ENCODE measurements around the gene CALHM2. TPM values are rescaled to one million over a fixed set of nuclear protein-coding genes. Genes with fewer than 3 reads are reported as not detected.

Gene CALHM2
- total and polyA plus RNA-seq, 2 of the 4 experiments (the other 2 are of a cell fraction): 2.5 to 7.9 TPM

DNA sequence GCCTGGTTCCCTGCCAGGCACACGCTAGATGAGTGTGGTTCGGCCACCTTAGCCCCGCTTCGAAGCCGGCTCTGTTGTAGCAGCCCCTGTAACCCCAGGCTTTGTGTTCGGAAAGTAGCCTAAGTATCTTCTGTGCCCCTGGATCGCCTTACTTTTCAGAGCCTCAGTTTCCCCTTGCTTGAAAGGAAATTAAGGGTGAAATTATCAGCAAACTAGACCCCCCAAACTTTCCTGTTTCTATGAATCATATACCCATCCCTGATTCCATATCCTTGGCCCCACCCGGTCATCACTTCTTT lies 55.4 kb downstream of the CALHM2 start:
- Histone ChIP-seq H2BK5ac (ENCODE audit: low read depth, low read length, poor library complexity, severe bottlenecking) (peak overlapping the region; percentile 49), H3K4me1 (ENCODE audit: control insufficient read depth, insufficient read depth, low read length) (peaks cover 8% of the 10 kb centered on the region), H4K5ac (ENCODE audit: low read depth, low read length) (peak overlapping the region; percentile 84), H4K91ac (ENCODE audit: insufficient read depth, low read depth, low read length) (peak overlapping the region; percentile 47), H3K4ac (ENCODE audit: low read depth, low read length) (peak overlapping the region; percentile 85), H3K27me3 (ENCODE audit: control insufficient read depth, insufficient read depth, low read length) (no peaks in the 10 kb centered on the region), H3K18ac (ENCODE audit: low read depth, low read length) (no peak overlapping the region), H3K56ac (ENCODE audit: extremely low read depth, insufficient read depth, low read length) (peak overlapping the region; percentile 37), H3K27ac (ENCODE audit: insufficient read depth, low read length) (peak overlapping the region; percentile 82), H3K4me2 (ENCODE audit: low read depth, low read length) (peak overlapping the region; percentile 84), H4K8ac (ENCODE audit: low read depth in 2 of 2, low read length in 2 of 2) (peak overlapping the region; percentile 49 to 95), H3K36me3 (ENCODE audit: control insufficient read depth, insufficient read depth, low read length) (peaks cover 20% of the 10 kb centered on the region), H3K79me1 (ENCODE audit: low read depth in 1 of 2, low read length in 2 of 2) (peaks cover 29 to 49% of the 10 kb centered on the region in 2 experiments), H2BK15ac (ENCODE audit: low read depth, low read length) (no peak overlapping the region; the same call in 2 of the 3 replicates), H3K9me1 (ENCODE audit: insufficient read depth, low read length) (peaks cover 2% of the 10 kb centered on the region; the same call in 1 of the 2 replicates), H2BK20ac (ENCODE audit: low read depth, low read length) (no peak overlapping the region), H3K14ac (replicated peaks; ENCODE audit: low read depth, low read length) (peak overlapping the region; percentile 85), H4K20me1 (ENCODE audit: insufficient read depth, low read length) (peaks cover 5% of the 10 kb centered on the region; the same call in 1 of the 2 replicates), H2BK120ac (ENCODE audit: low read depth, low read length) (no peak overlapping the region), H3K9ac (ENCODE audit: low read depth, low read length) (peak overlapping the region; percentile 92), H2AK9ac (replicated peaks; ENCODE audit: low read depth, low read length, poor library complexity) (peak overlapping the region; percentile 92), H2AFZ (replicated peaks; ENCODE audit: low read length, poor library complexity) (peak overlapping the region; percentile 93), H3K23ac (ENCODE audit: low read depth, low read length) (peak overlapping the region; percentile 94), H3K4me3 (ENCODE audit: insufficient read depth, low read depth, low read length) (peak overlapping the region; percentile 95), H3K9me3 (ENCODE audit: control insufficient read depth, insufficient read depth, low read length) (no peaks in the 10 kb centered on the region), H2AK5ac (ENCODE audit: low read depth, low read length) (peak overlapping the region; percentile 83)
- CTCF ChIA-PET: no interaction called here
- TF ChIP-seq BHLHE40 (IDR thresholded peaks at IDR 0.05; ENCODE audit: low read depth, low read length): no peak
- no peak for TF ChIP-seq RAD21 (IDR thresholded peaks at IDR 0.05; ENCODE audit: low read length)
- TF ChIP-seq CEBPB (IDR thresholded peaks at IDR 0.05; ENCODE audit: low read depth, low read length): no peak
- TF ChIP-seq MAFK (IDR thresholded peaks at IDR 0.05; ENCODE audit: low read depth, low read length): no peak
- TF ChIP-seq NFE2L2 (IDR thresholded peaks at IDR 0.05; ENCODE audit: low read depth, low read length): no peak
- no peak for TF ChIP-seq MAZ (IDR thresholded peaks at IDR 0.05; ENCODE audit: borderline replicate concordance, low read depth, low read length)
- no peak for TF ChIP-seq MXI1 (IDR thresholded peaks at IDR 0.05; ENCODE audit: borderline replicate concordance, low read depth, low read length)
- TF ChIP-seq, protein P1, sequence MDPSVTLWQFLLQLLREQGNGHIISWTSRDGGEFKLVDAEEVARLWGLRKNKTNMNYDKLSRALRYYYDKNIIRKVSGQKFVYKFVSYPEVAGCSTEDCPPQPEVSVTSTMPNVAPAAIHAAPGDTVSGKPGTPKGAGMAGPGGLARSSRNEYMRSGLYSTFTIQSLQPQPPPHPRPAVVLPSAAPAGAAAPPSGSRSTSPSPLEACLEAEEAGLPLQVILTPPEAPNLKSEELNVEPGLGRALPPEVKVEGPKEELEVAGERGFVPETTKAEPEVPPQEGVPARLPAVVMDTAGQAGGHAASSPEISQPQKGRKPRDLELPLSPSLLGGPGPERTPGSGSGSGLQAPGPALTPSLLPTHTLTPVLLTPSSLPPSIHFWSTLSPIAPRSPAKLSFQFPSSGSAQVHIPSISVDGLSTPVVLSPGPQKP (IDR thresholded peaks at IDR 0.05; ENCODE audit: borderline replicate concordance, low read depth, low read length): no peak
- TF ChIP-seq POLR2A (IDR thresholded peaks at IDR 0.05; ENCODE audit: low read depth, low read length): no peak
- no peak for TF ChIP-seq SMC3 (IDR thresholded peaks at IDR 0.05; ENCODE audit: low read depth, low read length)
- TF ChIP-seq, protein P2, sequence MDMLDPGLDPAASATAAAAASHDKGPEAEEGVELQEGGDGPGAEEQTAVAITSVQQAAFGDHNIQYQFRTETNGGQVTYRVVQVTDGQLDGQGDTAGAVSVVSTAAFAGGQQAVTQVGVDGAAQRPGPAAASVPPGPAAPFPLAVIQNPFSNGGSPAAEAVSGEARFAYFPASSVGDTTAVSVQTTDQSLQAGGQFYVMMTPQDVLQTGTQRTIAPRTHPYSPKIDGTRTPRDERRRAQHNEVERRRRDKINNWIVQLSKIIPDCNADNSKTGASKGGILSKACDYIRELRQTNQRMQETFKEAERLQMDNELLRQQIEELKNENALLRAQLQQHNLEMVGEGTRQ (IDR thresholded peaks at IDR 0.05; ENCODE audit: low read depth, low read length): no peak
- no peak for TF ChIP-seq RFX5 (IDR thresholded peaks at IDR 0.05; ENCODE audit: low read depth, low read length)
- TF ChIP-seq, protein P3, sequence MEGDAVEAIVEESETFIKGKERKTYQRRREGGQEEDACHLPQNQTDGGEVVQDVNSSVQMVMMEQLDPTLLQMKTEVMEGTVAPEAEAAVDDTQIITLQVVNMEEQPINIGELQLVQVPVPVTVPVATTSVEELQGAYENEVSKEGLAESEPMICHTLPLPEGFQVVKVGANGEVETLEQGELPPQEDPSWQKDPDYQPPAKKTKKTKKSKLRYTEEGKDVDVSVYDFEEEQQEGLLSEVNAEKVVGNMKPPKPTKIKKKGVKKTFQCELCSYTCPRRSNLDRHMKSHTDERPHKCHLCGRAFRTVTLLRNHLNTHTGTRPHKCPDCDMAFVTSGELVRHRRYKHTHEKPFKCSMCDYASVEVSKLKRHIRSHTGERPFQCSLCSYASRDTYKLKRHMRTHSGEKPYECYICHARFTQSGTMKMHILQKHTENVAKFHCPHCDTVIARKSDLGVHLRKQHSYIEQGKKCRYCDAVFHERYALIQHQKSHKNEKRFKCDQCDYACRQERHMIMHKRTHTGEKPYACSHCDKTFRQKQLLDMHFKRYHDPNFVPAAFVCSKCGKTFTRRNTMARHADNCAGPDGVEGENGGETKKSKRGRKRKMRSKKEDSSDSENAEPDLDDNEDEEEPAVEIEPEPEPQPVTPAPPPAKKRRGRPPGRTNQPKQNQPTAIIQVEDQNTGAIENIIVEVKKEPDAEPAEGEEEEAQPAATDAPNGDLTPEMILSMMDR (conservative IDR thresholded peaks at IDR 0.05; ENCODE audit: low read depth, low read length): no peak
- DNase-seq (no peak), ATAC-seq (ENCODE audit: low read depth) (peak; percentile 5; the same call in 1 of the 2 replicates)
- POLR2A ChIA-PET (ENCODE audit: unreplicated experiment): no interaction called here
- intact Hi-C loops (cut with micrococcal nuclease): loop anchor here (1.0 kb wide), 1 partner anchor 45 kb away; the partner anchor contains the start of gene PCGF6
- dilution Hi-C loops (cut with HindIII; ENCODE audit: low sequenced_read_pairs, unreplicated experiment): no loop called here
- no CpG with 5 or more reads among the region's 8 CpGs for WGBS, 2 experiments (ENCODE audit: extremely low coverage in 2 of 2, insufficient read length in 1 of 2)
- in situ Hi-C loops (cut with MboI; ENCODE audit: low sequenced_read_pairs): no loop called here
- TSS peak; percentile 80 for BruUV-seq (replicated peaks)
